ENCODE measurements around the gene ANO4.

The ANO4 gene

GRCh38 chr12:100790552-100790951 lies 4.0 kb upstream of the ANO4 start:
- TF ChIP-seq GABPA (IDR thresholded peaks at IDR 0.05; ENCODE audit: low read depth) (no peak), REST (IDR thresholded peaks at IDR 0.05; ENCODE audit: insufficient replicate concordance, low read depth) (no peak), POLR2AphosphoS5 (IDR thresholded peaks at IDR 0.05; ENCODE audit: low read depth) (no peak), CTCF (IDR thresholded peaks at IDR 0.05; ENCODE audit: insufficient read depth, low read length) (no peak), SPI1 (IDR thresholded peaks at IDR 0.05; ENCODE audit: borderline replicate concordance, low read depth) (no peak)
- no peak overlapping the region for H3K4me3 ChIP-seq (replicated peaks; ENCODE audit: insufficient read depth, low read length)
- no peak for DNase-seq (ENCODE audit: low read depth in 1 of 2, low spot score in 1 of 2)
- no peak overlapping the region for H3K27ac ChIP-seq (replicated peaks)
- H3K27me3 ChIP-seq (ENCODE audit: insufficient read depth, poor library complexity, severe bottlenecking), result peaks cover 12% of the 10 kb centered on the region

- no peak overlapping the region for H3K4me3 ChIP-seq (replicated peaks; ENCODE audit: insufficient read depth, low read length)
- H3K27ac ChIP-seq (replicated peaks), result no peak overlapping the region
- DNase-seq (ENCODE audit: low read depth in 1 of 2, low spot score in 1 of 2), result no peak
- no peak for TF ChIP-seq CTCF (IDR thresholded peaks at IDR 0.05; ENCODE audit: insufficient read depth, low read length)
- no peak for TF ChIP-seq REST (IDR thresholded peaks at IDR 0.05; ENCODE audit: insufficient replicate concordance, low read depth)
- peaks cover 13% of the 10 kb centered on the region for H3K27me3 ChIP-seq (ENCODE audit: insufficient read depth, poor library complexity, severe bottlenecking)
Observed at GRCh38 chr12:100793182-100793581, 1.4 kb upstream of the ANO4 start.

- DNase-seq (ENCODE audit: low read depth in 1 of 2, low spot score in 1 of 2), result no peak
- Histone ChIP-seq H3K4me3 (replicated peaks; ENCODE audit: insufficient read depth, low read length) (no peak overlapping the region), H3K27me3 (ENCODE audit: insufficient read depth, poor library complexity, severe bottlenecking) (peaks cover 17% of the 10 kb centered on the region), H3K27ac (replicated peaks) (no peak overlapping the region)
- TF ChIP-seq SPI1 (IDR thresholded peaks at IDR 0.05; ENCODE audit: borderline replicate concordance, low read depth) (no peak), POLR2AphosphoS5 (IDR thresholded peaks at IDR 0.05; ENCODE audit: low read depth) (no peak), CTCF (IDR thresholded peaks at IDR 0.05; ENCODE audit: insufficient read depth, low read length) (no peak), REST (IDR thresholded peaks at IDR 0.05; ENCODE audit: insufficient replicate concordance, low read depth) (no peak), GABPA (IDR thresholded peaks at IDR 0.05; ENCODE audit: low read depth) (no peak)
Observed at GRCh38 chr12:100795174-100795799, 711 bp downstream of the ANO4 start.

All from HL-60 (cell line).